ENCODE data around the gene TMEM81. TPM values are rescaled to one million over a fixed set of nuclear protein-coding genes. Genes with fewer than 3 reads are reported as not detected.

TMEM81 gene
- total and polyA plus RNA-seq, 2 of the 8 experiments (the other 6 are each of a cell fraction or from before 2014, with no cell fraction given), result 2.1 to 5.9 TPM

DNA sequence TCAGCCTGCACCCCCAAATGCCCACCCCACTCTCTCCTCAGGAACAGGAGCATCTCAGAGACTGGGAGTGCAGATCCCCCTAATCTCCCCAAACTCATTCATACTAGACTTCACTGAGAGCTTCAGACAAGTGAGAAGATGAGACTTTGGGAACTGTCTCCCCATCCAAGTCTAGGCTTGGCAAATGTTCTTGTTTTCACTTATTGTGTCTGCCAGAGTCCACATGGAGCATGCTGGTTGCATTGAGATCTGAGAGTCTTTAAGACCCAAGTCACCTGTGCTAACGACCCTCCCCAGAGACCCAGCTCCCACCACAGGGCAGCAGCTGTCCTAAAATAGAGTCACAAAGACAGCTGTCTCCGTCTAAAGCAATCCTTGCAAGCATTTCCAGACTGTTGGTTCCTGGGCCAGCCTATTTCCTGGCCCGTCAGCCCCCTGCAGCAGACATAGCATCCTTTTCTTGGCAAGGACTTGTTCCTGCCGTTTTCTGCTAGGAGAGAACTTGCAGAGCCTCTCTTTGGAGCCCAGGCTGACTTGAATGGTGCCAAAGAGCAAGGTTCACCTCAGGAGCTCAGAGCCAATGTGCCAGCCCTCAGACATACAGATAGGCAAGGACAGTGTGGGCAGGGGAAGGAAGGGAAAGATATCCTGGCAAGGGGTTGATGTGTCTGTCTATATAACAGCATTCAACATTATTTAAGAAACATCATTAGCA, 43.1 kb downstream of the TMEM81 start (continued):
- no peak for TF ChIP-seq NANOG (IDR thresholded peaks at IDR 0.05; ENCODE audit: insufficient read depth, low read depth, low read length, poor library complexity, severe bottlenecking)
